Adipose tissue (tissue), 3 donors: Measurements from ENCODE around the gene ZNF14. TPM values are rescaled to one million over a fixed set of nuclear protein-coding genes. Genes with fewer than 3 reads are reported as not detected.
"Not testable (repeated sequence)": the region's sequence is repeated elsewhere in the genome, so short reads cannot be mapped to it uniquely, and the experiment has no call there.

Experiments used
- H3K27ac ChIP-seq: one replicate; pipeline ENCODE4 v1.5.1; 2013; ENCODE audit warnings: low read depth, low read length
- WGBS, 3 donors: extraction: QIAGEN DNeasy Blood & Tissue Kit; methylation state at CpG; one replicate each; pipeline ENCODE4 v1.1.7; 2013; 5-methylcytosine and 5-hydroxymethylcytosine counted together
- polyA plus RNA-seq, 3 donors: library from polyadenylated mRNA; stranded (reverse); fragments of 200-250 nt; gene quantifications; one replicate each; pipeline ENCODE4 v1.2.3, GENCODE V29; 2013
- donor health status: healthy with polysubstance abuse.
- donor health status: Bipolar disorder and iron deficiency.
- donor health status: healthy.

ZNF14 gene
- 1 to 10 TPM; 1.3 to 2.2 (median 1.8) TPM for polyA plus RNA-seq

GRCh38 chr19:19732579-19733501, at the start of gene ZNF14:
ZNF14 (minus strand) TSS chr19:19733112; CDS start chr19:19732958, 154 bp downstream.
- 0 to 1% (median 1%) methylated on average over 61 of the region's 61 CpGs for WGBS, 3 donors
- no peak within 1 kb of the TSS for H3K27ac ChIP-seq

GRCh38 chr19:19781791-19782190, 48.9 kb upstream of the ZNF14 start:
- 74 to 90% (median 88%) methylated on average over 6 of the region's 6 CpGs for WGBS, 3 donors
- not testable (repeated sequence) for H3K27ac ChIP-seq

GRCh38 chr19:19778666-19779065, 45.8 kb upstream of the ZNF14 start:
- H3K27ac ChIP-seq, result no peak overlapping the region
- 88 to 90% (median 88%) methylated on average over 2 of the region's 2 CpGs for WGBS, 3 donors

GRCh38 chr19:19777692-19778091, 44.8 kb upstream of the ZNF14 start:
- H3K27ac ChIP-seq, result no peak overlapping the region
- 82 to 84% (median 83%) methylated on average over 5 of the region's 5 CpGs for WGBS, 3 donors

- WGBS, 3 donors, result 0% methylated on average over 35 to 36 of the region's 36 CpGs
- H3K27ac ChIP-seq, result no peak overlapping the region
Measured at GRCh38 chr19:19776206-19777008, 43.5 kb upstream of the ZNF14 start.

- H3K27ac ChIP-seq, result no peak overlapping the region
- 0 to 3% (median 1%) methylated on average over 11 of the region's 11 CpGs for WGBS, 3 donors
Measured at GRCh38 chr19:19775891-19776205, 42.9 kb upstream of the ZNF14 start.

GRCh38 chr19:19774354-19775033, 41.6 kb upstream of the ZNF14 start:
- WGBS, 3 donors, result 81 to 84% (median 82%) methylated on average over 14 of the region's 14 CpGs
- H3K27ac ChIP-seq, result no peak overlapping the region

GRCh38 chr19:19771963-19772362, 39.1 kb upstream of the ZNF14 start:
- H3K27ac ChIP-seq, result not testable (repeated sequence)
- 41 to 82% (median 80%) methylated on average over 10 of the region's 10 CpGs for WGBS, 3 donors

- not testable (repeated sequence) for H3K27ac ChIP-seq
- 94 to 97% (median 94%) methylated on average over 23 to 28 of the region's 28 CpGs for WGBS, 3 donors
Measured at GRCh38 chr19:19769971-19770370, 37.1 kb upstream of the ZNF14 start.

GRCh38 chr19:19758164-19758563, 25.3 kb upstream of the ZNF14 start:
- 85 to 94% (median 88%) methylated on average over 4 of the region's 4 CpGs for WGBS, 3 donors
- H3K27ac ChIP-seq, result no peak overlapping the region

GRCh38 chr19:19752760-19753403, 20.0 kb upstream of the ZNF14 start:
- H3K27ac ChIP-seq, result no peak overlapping the region
- WGBS, 3 donors, result 92 to 94% (median 94%) methylated on average over 11 of the region's 11 CpGs

GRCh38 chr19:19751846-19752245, 18.9 kb upstream of the ZNF14 start:
- WGBS, 3 donors, result 79 to 86% (median 79%) methylated on average over 12 of the region's 12 CpGs
- H3K27ac ChIP-seq, result no peak overlapping the region

- no peak overlapping the region for H3K27ac ChIP-seq
- WGBS, 3 donors, result 87 to 89% (median 89%) methylated on average over 40 of the region's 40 CpGs
Measured at GRCh38 chr19:19750842-19751790, 18.2 kb upstream of the ZNF14 start.

GRCh38 chr19:19749908-19750841, 17.3 kb upstream of the ZNF14 start:
- WGBS, 3 donors, result 76 to 84% (median 82%) methylated on average over 17 of the region's 17 CpGs
- no peak overlapping the region for H3K27ac ChIP-seq

- H3K27ac ChIP-seq, result no peak overlapping the region
- 81 to 89% (median 87%) methylated on average over 13 of the region's 13 CpGs for WGBS, 3 donors
Measured at GRCh38 chr19:19749117-19749907, 16.4 kb upstream of the ZNF14 start.
